Left ventricle myocardium inferior (tissue), 1 donor: ENCODE measurements around the gene HELZ. TPM values are rescaled to one million over a fixed set of nuclear protein-coding genes. Genes with fewer than 3 reads are reported as not detected.

Experiments
- DNase-seq: peaks from one replicate; pipeline ENCODE4 v3.0.0-alpha.2; 2020
- H3K27ac ChIP-seq: fragments of 200-600 bp; replicated peaks from 2 replicates; pipeline ENCODE4 v1.8.0; 2021
- H3K27me3 ChIP-seq: fragments of 200-600 bp; 2 replicates; pipeline ENCODE4 v1.8.0; 2021; ENCODE audit warnings: low read depth
- H3K36me3 ChIP-seq: fragments of 200-600 bp; 2 replicates; pipeline ENCODE4 v1.8.0; 2021
- H3K4me1 ChIP-seq: fragments of 200-600 bp; 2 replicates; pipeline ENCODE4 v1.8.0; 2021
- H3K4me3 ChIP-seq: fragments of 200-600 bp; 2 replicates; pipeline ENCODE4 v1.8.0; 2021; ENCODE audit warnings: mild to moderate bottlenecking, moderate library complexity
- H3K9me3 ChIP-seq: fragments of 200-600 bp; replicated peaks from 2 replicates; pipeline ENCODE4 v1.8.0; 2021
- CTCF ChIP-seq: fragments of 200-600 bp; IDR thresholded peaks from 2 replicates; pipeline ENCODE4 v1.8.0; 2021; ENCODE audit warnings: antibody characterized with exemption, mild to moderate bottlenecking, borderline replicate concordance
- intact Hi-C: fragments of 100-400 bp; cut with micrococcal nuclease; formaldehyde crosslinking; loops from one replicate; pipeline ENCODE4 v1.11.0; 2022
- total RNA-seq: library from RNA; stranded (reverse); fragmentation: NEBNext Ultra II Directional; extraction: Animal tissue kit (Norgen Biotek cat#: 25700); gene quantifications from one replicate; pipeline ENCODE4 v1.2.1, GENCODE V29; 2021
- donor health status: DM: no; HTN: yes; CAD: no; lungs with severe emphysema.

The HELZ gene
- total RNA-seq, 1 donor from 2014 or later, result 36.7 TPM

GRCh38 chr17:67248291-67248690, 3.3 kb upstream of the HELZ start:
- intact Hi-C loops, result no loop called here

DNA sequence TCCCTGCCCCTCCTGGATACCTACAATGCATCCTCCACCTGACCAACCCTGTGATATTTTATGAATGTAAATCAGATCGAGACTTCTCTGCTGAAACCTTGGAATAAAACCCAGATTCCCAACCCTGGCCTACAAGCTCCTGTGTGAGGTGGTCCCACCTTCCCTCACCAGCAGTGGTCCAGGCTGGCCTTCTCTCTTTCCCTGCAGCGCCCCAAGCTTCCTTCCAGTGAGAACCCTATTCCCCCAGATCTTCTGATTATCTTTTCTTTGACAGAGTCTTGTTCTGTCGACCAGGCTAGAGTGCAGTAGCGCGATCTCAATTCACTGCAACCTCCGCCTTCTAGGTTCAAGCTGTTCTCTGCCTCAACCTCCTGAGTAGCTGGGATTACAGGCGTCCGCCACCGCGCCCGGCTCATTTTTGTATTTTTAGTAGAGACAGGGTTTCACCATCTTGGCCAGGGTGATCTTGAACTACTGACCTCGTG, 2.5 kb upstream of the HELZ start:
- H3K27ac ChIP-seq, result no peak overlapping the region
- no peaks in the 10 kb centered on the region for H3K27me3 ChIP-seq
- H3K9me3 ChIP-seq, result no peaks in the 10 kb centered on the region
- no peak for DNase-seq
- intact Hi-C loops, result no loop called here
- no peaks in the 10 kb centered on the region for H3K36me3 ChIP-seq
- H3K4me3 ChIP-seq, result no peak overlapping the region
- no peak for TF ChIP-seq CTCF
- H3K4me1 ChIP-seq, result peaks cover 41% of the 10 kb centered on the region

More at GRCh38 chr17:67248291-67248690, 3.3 kb upstream of the HELZ start:
- Histone ChIP-seq H3K9me3 (no peaks in the 10 kb centered on the region), H3K27me3 (no peaks in the 10 kb centered on the region), H3K4me3 (no peak overlapping the region), H3K4me1 (peaks cover 32% of the 10 kb centered on the region), H3K27ac (no peak overlapping the region), H3K36me3 (no peaks in the 10 kb centered on the region)
- DNase-seq, result no peak
- no peak for TF ChIP-seq CTCF

- no peak for TF ChIP-seq CTCF
- Histone ChIP-seq H3K27ac (no peak overlapping the region), H3K4me1 (peaks cover 47% of the 10 kb centered on the region), H3K4me3 (peak overlapping the region; percentile 99), H3K27me3 (no peaks in the 10 kb centered on the region), H3K9me3 (no peaks in the 10 kb centered on the region), H3K36me3 (no peaks in the 10 kb centered on the region)
- intact Hi-C loops, result no loop called here
- DNase-seq, result no peak
Observed at GRCh38 chr17:67246653-67247415, 1.8 kb upstream of the HELZ start.

DNA sequence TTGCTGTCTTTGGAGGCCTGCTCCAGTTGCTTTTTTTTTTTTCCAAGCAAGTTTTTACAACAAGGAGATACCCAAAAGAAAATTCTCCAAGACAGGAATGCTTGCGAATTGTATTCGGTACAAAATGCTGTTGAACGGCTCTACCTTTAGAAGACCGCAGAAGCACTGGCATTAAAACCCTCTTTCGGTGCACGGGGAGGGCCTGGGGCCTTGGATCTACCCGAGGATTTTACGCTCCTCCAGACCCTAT, 1.3 kb upstream of the HELZ start:
- TF ChIP-seq CTCF, result no peak
- no peaks in the 10 kb centered on the region for H3K9me3 ChIP-seq
- H3K36me3 ChIP-seq, result no peaks in the 10 kb centered on the region
- H3K4me1 ChIP-seq, result peaks cover 52% of the 10 kb centered on the region
- peak overlapping the region; percentile 89 for H3K27ac ChIP-seq
- H3K27me3 ChIP-seq, result no peaks in the 10 kb centered on the region
- intact Hi-C loops, result no loop called here
- H3K4me3 ChIP-seq, result peak overlapping the region; percentile 99
- no peak for DNase-seq

DNA sequence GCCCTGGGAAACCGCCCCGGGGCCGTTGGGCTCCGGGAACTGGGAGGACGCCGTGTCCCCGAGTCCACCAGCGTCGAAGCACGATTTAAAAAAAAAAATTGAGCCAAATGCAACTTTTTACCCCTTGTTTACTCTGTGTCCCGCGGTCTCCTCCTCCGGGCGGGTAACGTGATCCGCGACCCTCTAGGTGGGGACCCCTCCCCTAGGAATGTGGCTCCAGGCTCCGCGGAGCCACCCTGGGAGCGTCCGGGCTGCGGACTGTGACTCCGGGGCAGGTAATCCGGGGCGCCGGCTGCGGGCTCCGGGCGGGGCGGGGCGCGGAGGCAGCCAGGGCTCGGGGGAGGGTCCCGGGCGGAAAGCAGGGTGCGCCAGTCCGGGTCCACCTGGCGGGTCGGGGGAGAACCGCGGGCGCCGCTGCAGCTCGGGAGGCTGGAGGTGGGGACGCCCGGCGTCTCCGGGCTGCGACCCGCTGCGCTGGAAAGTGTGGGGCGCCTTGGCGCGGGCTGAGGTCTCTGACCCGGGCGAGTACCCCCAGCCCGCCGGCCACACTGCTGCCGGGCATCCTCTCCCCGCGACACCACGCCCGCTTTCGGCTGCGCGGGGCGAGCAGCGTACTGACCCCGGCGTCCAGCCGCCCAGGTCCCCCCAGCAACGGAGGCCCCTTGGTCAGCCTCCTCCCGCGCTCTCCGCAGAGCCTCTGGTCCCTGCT, 852 bp upstream of the HELZ start:
- Histone ChIP-seq H3K9me3 (no peaks in the 10 kb centered on the region), H3K4me3 (peak overlapping the region; percentile 99), H3K27me3 (no peaks in the 10 kb centered on the region), H3K27ac (peak overlapping the region; percentile 89), H3K4me1 (peaks cover 57% of the 10 kb centered on the region), H3K36me3 (no peaks in the 10 kb centered on the region)
- peak; percentile 24 for DNase-seq
- TF ChIP-seq CTCF, result peak; percentile 30
- intact Hi-C loops, result no loop called here
